Activated CD8-positive, alpha-beta T cell treated with anti-CD3 and anti-CD28 coated beads for 36 hours (primary cell): ENCODE measurements around the gene DPP6. TPM values are rescaled to one million over a fixed set of nuclear protein-coding genes. Genes with fewer than 3 reads are reported as not detected.
A peak's percentile ranks its signal among the peaks of the same experiment; 100 is the strongest.

Source experiments
- ATAC-seq: fragments of 200-7000 bp; cut with Tn5 transposase; one replicate; pipeline ENCODE4 v1.10.0; 2021; ENCODE audit warnings: mild to moderate bottlenecking, moderate library complexity
- CTCF ChIA-PET: fragments of 350-600 bp; sonication (Branson Sonifier 250); formaldehyde crosslinking; loops from one replicate; lab custom pipeline; 2021; ENCODE audit warnings: antibody characterized with exemption; lab: Charles Lee
- POLR2A ChIA-PET: fragments of 350-600 bp; sonication (Branson Sonifier 250); formaldehyde crosslinking; loops from one replicate; lab custom pipeline; 2021; ENCODE audit warnings: antibody characterized with exemption; lab: Charles Lee
- DNase-seq: peaks from one replicate; pipeline ENCODE4 v3.0.0-alpha.2; 2020
- H3K27ac Mint-ChIP-seq: one replicate; pipeline ENCODE4 v1.8.0; 2021; ENCODE audit warnings: mild to moderate bottlenecking, mixed read lengths
- H3K27me3 Mint-ChIP-seq: one replicate; pipeline ENCODE4 v1.8.0; 2021; ENCODE audit warnings: mixed read lengths
- H3K36me3 Mint-ChIP-seq: one replicate; pipeline ENCODE4 v1.8.0; 2021; ENCODE audit warnings: low read depth, mixed read lengths
- H3K4me1 Mint-ChIP-seq: one replicate; pipeline ENCODE4 v1.8.0; 2021; ENCODE audit warnings: low read depth, mixed read lengths
- H3K4me3 Mint-ChIP-seq: one replicate; pipeline ENCODE4 v1.8.0; 2021; ENCODE audit warnings: mild to moderate bottlenecking, moderate library complexity, mixed read lengths
- H3K9me3 Mint-ChIP-seq: one replicate; pipeline ENCODE4 v1.8.0; 2021; ENCODE audit warnings: mixed read lengths
- CTCF ChIP-seq: fragments of 200-600 bp; IDR thresholded peaks from one replicate; pipeline ENCODE4 v1.8.0; 2022; ENCODE audit warnings: antibody characterized with exemption, mild to moderate bottlenecking
- intact Hi-C: fragments of 100-400 bp; cut with micrococcal nuclease; formaldehyde crosslinking; loops from one replicate; pipeline ENCODE4 v1.10.0; 2022
- total RNA-seq, 2 experiments: library from RNA; stranded (reverse); gene quantifications; one replicate each; pipeline ENCODE4 v1.2.3, GENCODE V29; 2021

The DPP6 gene
- total RNA-seq, 2 experiments from 2014 or later, result not detected

- no peak overlapping the region for H3K4me3 Mint-ChIP-seq
- POLR2A ChIA-PET, result no interaction called here
- H3K36me3 Mint-ChIP-seq, result no peaks in the 10 kb centered on the region
- no peaks in the 10 kb centered on the region for H3K27me3 Mint-ChIP-seq
- TF ChIP-seq CTCF, result no peak
- H3K27ac Mint-ChIP-seq, result no peak overlapping the region
- intact Hi-C loops, result loop anchor here (10.0 kb wide), 1 partner anchor 65 kb away; no protein-coding TSS in a partner anchor
- DNase-seq (no peak), ATAC-seq (no peak)
- H3K9me3 Mint-ChIP-seq, result peaks cover 12% of the 10 kb centered on the region
- CTCF ChIA-PET, result no interaction called here
- no peaks in the 10 kb centered on the region for H3K4me1 Mint-ChIP-seq
Observed at GRCh38 chr7:154489897-154490296, 437.7 kb downstream of the DPP6 start.

- Mint-ChIP-seq H3K4me3 (no peak overlapping the region), H3K4me1 (no peaks in the 10 kb centered on the region), H3K36me3 (no peaks in the 10 kb centered on the region), H3K27me3 (no peaks in the 10 kb centered on the region), H3K9me3 (peaks cover 3% of the 10 kb centered on the region), H3K27ac (no peak overlapping the region)
- no peak for ATAC-seq
- intact Hi-C loops, result no loop called here
- TF ChIP-seq CTCF, result no peak
- CTCF ChIA-PET, result interaction anchor here (3.0 kb wide), 1 partner anchor 11 kb away, joined by 13 read pairs; no protein-coding TSS in a partner anchor
- DNase-seq, result no peak
- POLR2A ChIA-PET, result no interaction called here
Observed at GRCh38 chr7:154493594-154493993, 441.4 kb downstream of the DPP6 start.

- intact Hi-C loops, result no loop called here
- no peak for TF ChIP-seq CTCF
- Mint-ChIP-seq H3K4me3 (no peak overlapping the region), H3K36me3 (no peaks in the 10 kb centered on the region), H3K27me3 (no peaks in the 10 kb centered on the region), H3K4me1 (no peaks in the 10 kb centered on the region), H3K9me3 (peaks cover 10% of the 10 kb centered on the region), H3K27ac (no peak overlapping the region)
- ChIA-PET POLR2A (no interaction called here), CTCF (no interaction called here)
- DNase-seq, result no peak
- ATAC-seq, result no peak
Observed at GRCh38 chr7:154497751-154498150, 445.6 kb downstream of the DPP6 start.

DNA sequence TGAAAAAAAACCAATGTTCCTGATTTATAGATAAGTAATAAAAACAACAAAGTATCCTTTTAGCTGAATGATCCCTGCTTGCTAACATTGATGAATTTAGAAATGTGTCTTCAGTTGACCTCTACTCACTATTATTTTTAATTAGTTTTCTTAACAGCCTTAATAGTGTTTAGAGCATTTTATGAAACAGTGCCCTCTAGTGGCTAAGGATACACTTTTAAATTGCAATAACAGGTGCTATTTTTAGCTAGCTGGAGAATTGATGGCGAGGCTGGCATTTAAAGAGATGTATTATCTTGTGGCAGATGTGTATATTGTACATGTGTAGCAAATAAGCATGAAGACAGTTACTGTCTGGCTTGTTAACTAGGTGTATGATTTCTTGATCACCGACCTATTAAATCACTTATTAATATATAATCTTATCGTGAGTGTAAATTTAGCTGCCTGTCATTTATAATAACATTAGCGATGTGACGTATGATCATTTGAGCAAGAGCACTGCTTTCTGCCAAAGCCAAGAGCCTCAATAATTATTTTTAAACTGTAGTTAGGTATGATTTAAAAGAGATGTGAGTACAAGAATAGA lies 451.9 kb downstream of the DPP6 start:
- no peak overlapping the region for H3K4me3 Mint-ChIP-seq
- no peak overlapping the region for H3K27ac Mint-ChIP-seq
- H3K4me1 Mint-ChIP-seq, result no peaks in the 10 kb centered on the region
- intact Hi-C loops, result no loop called here
- DNase-seq (no peak), ATAC-seq (no peak)
- H3K27me3 Mint-ChIP-seq, result no peaks in the 10 kb centered on the region
- H3K36me3 Mint-ChIP-seq, result no peaks in the 10 kb centered on the region
- peaks cover 9% of the 10 kb centered on the region for H3K9me3 Mint-ChIP-seq
- peak; percentile 79 for TF ChIP-seq CTCF
- ChIA-PET CTCF (interaction anchor here (0.7 to 2.5 kb wide), 7 partner anchors 9 to 432 kb away, joined by 3 to 13 read pairs (median 4); no protein-coding TSS in a partner anchor), POLR2A (no interaction called here)

DNA sequence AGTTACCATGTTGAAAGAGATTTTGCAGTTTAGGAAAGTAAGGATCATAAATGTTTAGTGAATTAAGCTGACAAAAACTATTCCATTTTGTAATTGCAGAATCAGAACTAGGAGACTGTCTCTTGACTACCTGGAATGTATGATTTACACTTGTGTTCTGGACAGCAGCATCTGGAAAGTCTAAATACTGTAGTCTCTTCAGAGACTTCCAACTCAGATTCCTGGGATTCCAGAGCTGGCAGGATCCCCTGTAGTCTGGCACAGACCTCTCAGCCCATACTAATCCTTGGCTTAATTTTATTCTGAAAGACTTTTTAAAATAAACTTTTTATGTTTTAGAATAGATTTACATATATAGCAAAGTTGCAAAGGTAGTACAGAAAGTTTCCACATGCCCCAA lies 452.7 kb downstream of the DPP6 start:
- ATAC-seq (no peak), DNase-seq (no peak)
- H3K27ac Mint-ChIP-seq, result no peak overlapping the region
- H3K4me1 Mint-ChIP-seq, result no peaks in the 10 kb centered on the region
- no peaks in the 10 kb centered on the region for H3K36me3 Mint-ChIP-seq
- peaks cover 9% of the 10 kb centered on the region for H3K9me3 Mint-ChIP-seq
- no peak for TF ChIP-seq CTCF
- intact Hi-C loops, result no loop called here
- POLR2A ChIA-PET, result no interaction called here
- no peaks in the 10 kb centered on the region for H3K27me3 Mint-ChIP-seq
- H3K4me3 Mint-ChIP-seq, result no peak overlapping the region
- CTCF ChIA-PET, result interaction anchor here (1.4 to 2.5 kb wide), 3 partner anchors 10 to 433 kb away, joined by 3 to 13 read pairs (median 4); no protein-coding TSS in a partner anchor
